ENCODE results near the gene TMEM232. TPM values are rescaled to one million over a fixed set of nuclear protein-coding genes. Genes with fewer than 3 reads are reported as not detected.

Gene TMEM232
- total and polyA plus RNA-seq, 2 experiments from 2014 or later: 1.3 to 1.9 TPM

DNA sequence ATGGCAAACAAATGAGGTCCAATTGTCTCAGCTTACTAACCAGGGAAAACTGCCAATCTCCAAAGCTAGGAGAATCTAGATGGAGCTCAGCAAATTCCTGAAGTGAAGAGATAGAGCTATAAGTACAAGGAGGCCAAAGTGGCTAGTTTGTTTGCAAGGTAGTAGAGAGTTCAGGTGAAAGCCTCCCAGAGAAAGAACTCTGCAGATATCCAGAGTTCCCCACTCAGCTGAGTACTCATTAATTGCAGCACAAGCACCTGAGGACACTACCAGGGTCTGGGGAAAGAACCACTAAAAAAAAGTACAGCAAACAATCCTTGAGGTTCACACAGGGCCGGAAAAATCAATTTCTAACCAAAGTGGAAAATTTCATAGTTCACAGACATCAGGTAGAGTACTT is 250.9 kb downstream of the TMEM232 start:
- DNase-seq (ENCODE audit: low spot score) (peak; percentile 29), ATAC-seq (peak; percentile 77)
- Mint-ChIP-seq H3K4me3 (no peak overlapping the region), H3K36me3 (ENCODE audit: low read depth) (peaks cover 11% of the 10 kb centered on the region; the same call in 2 of the 3 replicates), H3K9me3 (peaks cover 7% of the 10 kb centered on the region; the same call in 2 of the 3 replicates), H3K27ac (peak overlapping the region; percentile 92), H3K27me3 (ENCODE audit: insufficient read depth, low read depth, poor library complexity) (no peaks in the 10 kb centered on the region), H3K4me1 (peaks cover 33% of the 10 kb centered on the region)
- Histone ChIP-seq H4K20me1 (replicated peaks; ENCODE audit: insufficient read depth) (no peaks in the 10 kb centered on the region), H3K79me2 (replicated peaks; ENCODE audit: insufficient read depth) (no peaks in the 10 kb centered on the region), H3K4me3 (no peak overlapping the region), H3F3A (replicated peaks; ENCODE audit: low read depth) (no peaks in the 10 kb centered on the region), H3K27ac (ENCODE audit: low read depth) (peak overlapping the region; percentile 64; the same call in 1 of the 2 replicates), H3K27me3 (ENCODE audit: insufficient read depth) (no peaks in the 10 kb centered on the region), H3K36me3 (ENCODE audit: insufficient read depth) (no peaks in the 10 kb centered on the region), H3K4me2 (no peak overlapping the region), H3K4me1 (ENCODE audit: insufficient read depth) (peaks cover 37% of the 10 kb centered on the region), H3K9me2 (ENCODE audit: insufficient read depth) (no peaks in the 10 kb centered on the region; the same call in 1 of the 2 replicates), H2AFZ (no peak overlapping the region)
- TF ChIP-seq REST (IDR thresholded peaks at IDR 0.05; ENCODE audit: unreplicated experiment) (no peak), EZH2 (IDR thresholded peaks at IDR 0.05; ENCODE audit: low read depth, unreplicated experiment) (no peak), STAT1 (IDR thresholded peaks at IDR 0.05; ENCODE audit: unreplicated experiment) (no peak), CREB1 (CRISPR knock-in tag; IDR thresholded peaks at IDR 0.05; ENCODE audit: low read depth) (no peak), JUNB (IDR thresholded peaks at IDR 0.05; ENCODE audit: unreplicated experiment) (no peak), EZH2phosphoT487 (IDR thresholded peaks at IDR 0.05; ENCODE audit: unreplicated experiment) (no peak), POLR2AphosphoS5 (IDR thresholded peaks at IDR 0.05; ENCODE audit: low read depth) (no peak), ZNF331 (CRISPR knock-in tag; IDR thresholded peaks at IDR 0.05; ENCODE audit: low read depth) (no peak), NANOG (IDR thresholded peaks at IDR 0.05; ENCODE audit: borderline replicate concordance) (no peak), ZNF114 (CRISPR knock-in tag; IDR thresholded peaks at IDR 0.05) (no peak)
- TF ChIP-seq, protein P1, sequence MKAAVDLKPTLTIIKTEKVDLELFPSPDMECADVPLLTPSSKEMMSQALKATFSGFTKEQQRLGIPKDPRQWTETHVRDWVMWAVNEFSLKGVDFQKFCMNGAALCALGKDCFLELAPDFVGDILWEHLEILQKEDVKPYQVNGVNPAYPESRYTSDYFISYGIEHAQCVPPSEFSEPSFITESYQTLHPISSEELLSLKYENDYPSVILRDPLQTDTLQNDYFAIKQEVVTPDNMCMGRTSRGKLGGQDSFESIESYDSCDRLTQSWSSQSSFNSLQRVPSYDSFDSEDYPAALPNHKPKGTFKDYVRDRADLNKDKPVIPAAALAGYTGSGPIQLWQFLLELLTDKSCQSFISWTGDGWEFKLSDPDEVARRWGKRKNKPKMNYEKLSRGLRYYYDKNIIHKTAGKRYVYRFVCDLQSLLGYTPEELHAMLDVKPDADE (IDR thresholded peaks at IDR 0.05): no peak
- TF ChIP-seq, protein P2, sequence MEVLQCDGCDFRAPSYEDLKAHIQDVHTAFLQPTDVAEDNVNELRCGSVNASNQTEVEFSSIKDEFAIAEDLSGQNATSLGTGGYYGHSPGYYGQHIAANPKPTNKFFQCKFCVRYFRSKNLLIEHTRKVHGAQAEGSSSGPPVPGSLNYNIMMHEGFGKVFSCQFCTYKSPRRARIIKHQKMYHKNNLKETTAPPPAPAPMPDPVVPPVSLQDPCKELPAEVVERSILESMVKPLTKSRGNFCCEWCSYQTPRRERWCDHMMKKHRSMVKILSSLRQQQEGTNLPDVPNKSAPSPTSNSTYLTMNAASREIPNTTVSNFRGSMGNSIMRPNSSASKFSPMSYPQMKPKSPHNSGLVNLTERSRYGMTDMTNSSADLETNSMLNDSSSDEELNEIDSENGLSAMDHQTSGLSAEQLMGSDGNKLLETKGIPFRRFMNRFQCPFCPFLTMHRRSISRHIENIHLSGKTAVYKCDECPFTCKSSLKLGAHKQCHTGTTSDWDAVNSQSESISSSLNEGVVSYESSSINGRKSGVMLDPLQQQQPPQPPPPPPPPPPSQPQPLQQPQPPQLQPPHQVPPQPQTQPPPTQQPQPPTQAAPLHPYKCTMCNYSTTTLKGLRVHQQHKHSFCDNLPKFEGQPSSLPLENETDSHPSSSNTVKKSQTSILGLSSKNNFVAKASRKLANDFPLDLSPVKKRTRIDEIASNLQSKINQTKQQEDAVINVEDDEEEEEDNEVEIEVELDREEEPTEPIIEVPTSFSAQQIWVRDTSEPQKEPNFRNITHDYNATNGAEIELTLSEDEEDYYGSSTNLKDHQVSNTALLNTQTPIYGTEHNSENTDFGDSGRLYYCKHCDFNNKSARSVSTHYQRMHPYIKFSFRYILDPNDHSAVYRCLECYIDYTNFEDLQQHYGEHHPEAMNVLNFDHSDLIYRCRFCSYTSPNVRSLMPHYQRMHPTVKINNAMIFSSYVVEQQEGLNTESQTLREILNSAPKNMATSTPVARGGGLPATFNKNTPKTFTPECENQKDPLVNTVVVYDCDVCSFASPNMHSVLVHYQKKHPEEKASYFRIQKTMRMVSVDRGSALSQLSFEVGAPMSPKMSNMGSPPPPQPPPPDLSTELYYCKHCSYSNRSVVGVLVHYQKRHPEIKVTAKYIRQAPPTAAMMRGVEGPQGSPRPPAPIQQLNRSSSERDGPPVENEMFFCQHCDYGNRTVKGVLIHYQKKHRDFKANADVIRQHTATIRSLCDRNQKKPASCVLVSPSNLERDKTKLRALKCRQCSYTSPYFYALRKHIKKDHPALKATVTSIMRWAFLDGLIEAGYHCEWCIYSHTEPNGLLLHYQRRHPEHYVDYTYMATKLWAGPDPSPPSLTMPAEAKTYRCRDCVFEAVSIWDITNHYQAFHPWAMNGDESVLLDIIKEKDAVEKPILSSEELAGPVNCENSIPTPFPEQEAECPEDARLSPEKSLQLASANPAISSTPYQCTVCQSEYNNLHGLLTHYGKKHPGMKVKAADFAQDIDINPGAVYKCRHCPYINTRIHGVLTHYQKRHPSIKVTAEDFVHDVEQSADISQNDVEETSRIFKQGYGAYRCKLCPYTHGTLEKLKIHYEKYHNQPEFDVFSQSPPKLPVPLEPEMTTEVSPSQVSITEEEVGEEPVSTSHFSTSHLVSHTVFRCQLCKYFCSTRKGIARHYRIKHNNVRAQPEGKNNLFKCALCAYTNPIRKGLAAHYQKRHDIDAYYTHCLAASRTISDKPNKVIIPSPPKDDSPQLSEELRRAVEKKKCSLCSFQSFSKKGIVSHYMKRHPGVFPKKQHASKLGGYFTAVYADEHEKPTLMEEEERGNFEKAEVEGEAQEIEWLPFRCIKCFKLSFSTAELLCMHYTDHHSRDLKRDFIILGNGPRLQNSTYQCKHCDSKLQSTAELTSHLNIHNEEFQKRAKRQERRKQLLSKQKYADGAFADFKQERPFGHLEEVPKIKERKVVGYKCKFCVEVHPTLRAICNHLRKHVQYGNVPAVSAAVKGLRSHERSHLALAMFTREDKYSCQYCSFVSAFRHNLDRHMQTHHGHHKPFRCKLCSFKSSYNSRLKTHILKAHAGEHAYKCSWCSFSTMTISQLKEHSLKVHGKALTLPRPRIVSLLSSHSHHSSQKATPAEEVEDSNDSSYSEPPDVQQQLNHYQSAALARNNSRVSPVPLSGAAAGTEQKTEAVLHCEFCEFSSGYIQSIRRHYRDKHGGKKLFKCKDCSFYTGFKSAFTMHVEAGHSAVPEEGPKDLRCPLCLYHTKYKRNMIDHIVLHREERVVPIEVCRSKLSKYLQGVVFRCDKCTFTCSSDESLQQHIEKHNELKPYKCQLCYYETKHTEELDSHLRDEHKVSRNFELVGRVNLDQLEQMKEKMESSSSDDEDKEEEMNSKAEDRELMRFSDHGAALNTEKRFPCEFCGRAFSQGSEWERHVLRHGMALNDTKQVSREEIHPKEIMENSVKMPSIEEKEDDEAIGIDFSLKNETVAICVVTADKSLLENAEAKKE (CRISPR knock-in tag; IDR thresholded peaks at IDR 0.05): no peak
- TF ChIP-seq, protein P3, sequence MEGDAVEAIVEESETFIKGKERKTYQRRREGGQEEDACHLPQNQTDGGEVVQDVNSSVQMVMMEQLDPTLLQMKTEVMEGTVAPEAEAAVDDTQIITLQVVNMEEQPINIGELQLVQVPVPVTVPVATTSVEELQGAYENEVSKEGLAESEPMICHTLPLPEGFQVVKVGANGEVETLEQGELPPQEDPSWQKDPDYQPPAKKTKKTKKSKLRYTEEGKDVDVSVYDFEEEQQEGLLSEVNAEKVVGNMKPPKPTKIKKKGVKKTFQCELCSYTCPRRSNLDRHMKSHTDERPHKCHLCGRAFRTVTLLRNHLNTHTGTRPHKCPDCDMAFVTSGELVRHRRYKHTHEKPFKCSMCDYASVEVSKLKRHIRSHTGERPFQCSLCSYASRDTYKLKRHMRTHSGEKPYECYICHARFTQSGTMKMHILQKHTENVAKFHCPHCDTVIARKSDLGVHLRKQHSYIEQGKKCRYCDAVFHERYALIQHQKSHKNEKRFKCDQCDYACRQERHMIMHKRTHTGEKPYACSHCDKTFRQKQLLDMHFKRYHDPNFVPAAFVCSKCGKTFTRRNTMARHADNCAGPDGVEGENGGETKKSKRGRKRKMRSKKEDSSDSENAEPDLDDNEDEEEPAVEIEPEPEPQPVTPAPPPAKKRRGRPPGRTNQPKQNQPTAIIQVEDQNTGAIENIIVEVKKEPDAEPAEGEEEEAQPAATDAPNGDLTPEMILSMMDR (conservative IDR thresholded peaks at IDR 0.05; ENCODE audit: low read depth in 2 of 2): no peak
